Endometrial microvascular endothelial cells (primary cell): Measurements from ENCODE around the gene HS3ST1. TPM values are rescaled to one million over a fixed set of nuclear protein-coding genes. Genes with fewer than 3 reads are reported as not detected.

Source experiments
- in situ Hi-C: cut with HindIII; loops from 2 replicates; pipeline ENCODE4 v1.10.0; 2017; ENCODE audit warnings: low sequenced_read_pairs, low pct_unique_long_range_greater_than_20kb; ENCODE audit errors: inconsistent ontology term
- total RNA-seq: library from RNA; depleted of rRNA; stranded (reverse); fragments of >200 nt; gene quantifications from one replicate; pipeline ENCODE4 v1.2.3, GENCODE V29; 2015; ENCODE audit errors: inconsistent ontology term

The HS3ST1 gene
- total RNA-seq, 1 donor from 2014 or later, result 0.93 TPM

GRCh38 chr4:11348449-11349088 is 80.1 kb downstream of the HS3ST1 start:
- in situ Hi-C loops, result no loop called here

GRCh38 chr4:11344916-11345315 is 83.8 kb downstream of the HS3ST1 start:
- in situ Hi-C loops, result no loop called here

GRCh38 chr4:11343536-11343935 is 85.2 kb downstream of the HS3ST1 start:
- in situ Hi-C loops, result no loop called here
